IPS-NIHi7 (cell line): ENCODE measurements around the gene SP110.
"Not testable (repeated sequence)": the region's sequence is repeated elsewhere in the genome, so short reads cannot be mapped to it uniquely, and the experiment has no call there.

Experiments used
- DNase-seq: peaks from one replicate; pipeline ENCODE4 v3.0.0; 2012; ENCODE audit warnings: mixed read lengths; ENCODE audit errors: extremely low spot score

Gene SP110

DNA sequence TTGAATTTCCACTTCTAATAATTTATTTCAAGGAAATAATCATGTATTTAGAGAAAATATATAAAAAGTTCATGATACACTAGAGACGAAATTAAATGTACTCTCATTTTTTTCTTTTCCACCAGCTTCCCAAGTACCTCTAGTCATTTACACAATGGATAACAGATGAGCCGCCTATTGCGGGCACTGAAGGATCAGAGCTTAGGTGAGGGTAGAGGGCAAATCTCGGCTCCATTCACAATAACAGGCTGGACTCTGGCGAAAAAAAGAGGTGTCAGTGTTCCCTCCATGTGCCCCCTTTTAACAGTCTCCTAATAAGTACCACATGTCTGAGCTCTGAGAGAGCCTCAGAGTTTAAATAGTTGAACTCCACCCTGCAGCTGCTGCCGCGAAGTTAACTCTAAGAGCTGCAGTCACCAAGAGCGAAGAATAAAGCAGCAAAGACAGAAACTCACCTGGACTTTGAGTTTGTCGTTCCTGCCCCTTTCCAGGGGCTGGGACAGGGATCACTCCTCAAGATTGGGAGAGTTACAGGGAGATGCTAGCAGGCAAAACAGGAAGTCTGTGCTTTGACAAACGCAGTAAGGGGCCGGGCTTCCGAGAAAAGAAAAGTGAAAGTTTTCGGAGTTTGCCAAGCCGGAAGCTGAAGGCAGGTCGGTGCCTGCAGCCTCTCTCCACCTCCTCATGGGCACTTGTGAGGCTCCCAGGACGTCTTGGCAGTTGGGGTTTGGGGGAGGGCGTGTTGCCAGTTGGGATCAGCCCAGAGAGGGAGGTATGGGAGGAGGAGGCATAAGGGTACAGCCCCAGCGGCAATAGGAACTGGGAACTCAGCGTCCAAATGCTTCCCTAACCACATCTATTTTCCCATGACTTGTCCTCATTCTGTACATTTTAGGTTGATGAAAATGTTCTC is at the start of gene SP110:
Gene SP110 (minus strand): TSS at position 566 of the 913 bp plus-strand sequence. CDS start 3,057 bp downstream, outside the sequence.
- peak; percentile 74 for DNase-seq

DNA sequence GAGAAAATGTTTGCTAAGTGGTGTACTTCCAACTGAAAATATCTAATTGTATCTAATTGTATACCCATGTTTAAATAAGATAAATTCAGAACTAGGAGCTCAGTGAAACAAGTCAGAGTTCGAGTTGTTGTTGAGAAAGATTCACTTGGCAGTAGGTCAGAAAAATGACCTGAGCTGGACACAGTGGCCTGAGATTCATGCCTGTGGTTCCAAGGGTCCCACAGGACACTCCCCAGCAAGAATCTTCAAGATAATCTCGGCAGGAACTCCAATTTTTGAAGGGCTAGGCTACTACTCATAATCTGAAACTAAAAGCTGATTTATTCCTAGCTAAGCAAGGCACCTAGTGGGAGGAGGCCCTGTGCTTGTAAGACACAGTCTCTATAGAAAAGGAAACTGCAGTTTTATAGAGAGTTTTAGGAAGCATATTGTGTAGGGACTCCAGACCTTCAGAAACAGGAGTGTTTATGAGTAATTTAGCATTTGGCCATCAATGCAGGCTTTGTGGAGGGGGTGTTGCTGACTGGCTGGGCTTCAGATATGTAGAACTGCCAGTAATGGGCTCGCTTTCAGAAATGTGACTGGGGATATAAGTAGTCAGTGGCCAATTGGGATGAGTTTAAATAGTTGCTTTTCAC is 48.9 kb upstream of the SP110 start:
- DNase-seq, result no peak

DNA sequence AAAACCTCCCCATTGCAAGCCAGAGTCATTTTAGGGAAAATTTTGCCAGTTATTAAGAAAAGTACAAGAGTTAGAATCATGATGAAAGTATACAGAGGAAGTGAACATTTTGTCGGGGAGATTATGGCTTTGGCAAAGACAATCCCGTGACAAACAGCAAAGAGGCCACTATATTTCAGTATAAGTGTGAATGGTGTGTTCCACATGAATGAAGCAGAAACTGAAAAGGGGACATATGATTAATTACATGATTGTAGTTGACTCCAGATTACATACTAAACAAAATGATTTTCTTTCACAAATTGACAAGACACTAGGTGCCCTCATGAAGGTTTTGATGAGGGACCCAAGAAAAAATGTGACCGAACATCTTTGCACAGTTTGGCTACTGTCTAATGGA is 47.8 kb upstream of the SP110 start:
- no peak for DNase-seq

GRCh38 chr2:230267059-230267458 is 47.3 kb upstream of the SP110 start:
- DNase-seq, result no peak

DNA sequence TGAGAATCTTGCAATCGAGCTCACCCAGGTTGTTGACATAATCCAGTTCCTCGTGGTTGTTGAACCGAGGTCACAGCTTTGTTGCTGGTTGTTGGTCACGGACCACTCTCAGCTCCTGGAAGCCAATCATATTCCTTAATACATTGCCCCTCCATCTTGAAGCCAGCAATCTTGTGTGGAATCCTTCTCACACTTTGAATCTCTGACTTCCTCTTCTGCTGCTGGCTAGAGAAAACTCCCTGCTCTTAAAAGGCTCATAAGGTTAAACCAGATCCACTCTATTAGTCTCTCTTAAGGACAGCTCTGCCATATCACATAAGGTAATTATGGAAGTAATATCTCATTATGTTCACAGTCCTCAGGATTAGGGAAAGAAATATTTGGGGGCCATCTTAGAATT is 46.9 kb upstream of the SP110 start:
- DNase-seq, result no peak

GRCh38 chr2:230264945-230265344 is 45.2 kb upstream of the SP110 start:
- DNase-seq, result not testable (repeated sequence)

GRCh38 chr2:230262246-230262645 is 42.5 kb upstream of the SP110 start:
- no peak for DNase-seq

DNA sequence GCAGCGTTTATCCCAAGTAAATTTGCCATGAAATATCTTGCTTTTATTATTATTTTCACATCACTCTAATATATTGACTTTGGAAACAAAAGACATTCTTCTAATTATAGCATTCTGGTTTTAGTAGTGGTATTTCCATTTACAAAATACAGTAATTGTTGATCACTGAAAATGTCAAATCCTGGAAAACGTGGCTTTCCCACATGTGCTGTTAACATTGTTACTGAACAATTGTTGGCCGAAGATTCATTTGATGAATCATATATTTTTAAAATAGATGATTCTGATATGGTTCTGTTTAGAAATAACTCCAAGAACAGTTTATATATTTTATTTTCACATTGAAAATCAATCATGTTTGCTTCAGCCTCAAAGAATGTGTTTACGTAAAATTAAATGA is 38.7 kb upstream of the SP110 start:
- DNase-seq, result no peak

- DNase-seq, result no peak
Measured at GRCh38 chr2:230256733-230257332, 37.0 kb upstream of the SP110 start.

GRCh38 chr2:230254152-230254881 is 34.5 kb upstream of the SP110 start:
- DNase-seq, result no peak

DNA sequence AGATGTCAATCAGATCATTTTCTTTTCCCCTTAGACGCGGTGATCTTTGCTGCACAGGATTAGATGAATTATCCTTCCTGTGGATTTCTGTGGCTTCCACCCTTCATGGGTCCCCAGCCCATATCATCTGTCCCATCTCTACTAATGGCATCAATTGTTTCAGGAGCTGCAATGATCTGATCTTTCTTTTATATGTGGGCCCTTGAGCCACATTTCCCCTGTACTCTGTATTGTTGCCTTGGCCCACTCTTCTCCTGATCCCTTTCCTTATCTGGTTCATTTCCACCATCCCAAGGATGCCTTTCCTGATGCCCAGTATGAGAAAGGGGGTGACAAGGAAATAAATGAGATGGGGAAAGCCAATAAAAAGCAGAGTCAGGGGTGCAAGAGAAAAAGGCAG is 30.4 kb upstream of the SP110 start:
- no peak for DNase-seq

GRCh38 chr2:230246206-230246605 is 26.4 kb upstream of the SP110 start:
- no peak for DNase-seq

DNA sequence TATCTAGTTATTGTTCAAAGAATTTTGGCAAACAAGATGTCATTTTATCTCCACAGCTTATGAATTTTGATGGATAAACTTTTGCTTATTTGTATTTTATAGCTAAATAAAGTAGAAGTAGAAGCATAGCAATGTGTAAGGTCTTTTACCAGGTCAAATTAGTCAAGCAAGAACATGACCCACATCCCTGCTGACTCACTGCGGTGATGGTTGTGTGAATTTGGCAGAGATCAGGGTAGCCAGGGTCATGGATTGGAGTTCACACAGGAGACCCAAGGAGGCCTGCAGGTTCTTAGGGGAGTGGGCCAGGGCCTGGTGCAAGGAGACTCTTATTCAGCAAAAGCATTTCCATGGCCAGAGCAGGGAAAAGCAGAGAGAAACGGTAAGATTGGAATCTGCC is 24.4 kb upstream of the SP110 start:
- no peak for DNase-seq

DNA sequence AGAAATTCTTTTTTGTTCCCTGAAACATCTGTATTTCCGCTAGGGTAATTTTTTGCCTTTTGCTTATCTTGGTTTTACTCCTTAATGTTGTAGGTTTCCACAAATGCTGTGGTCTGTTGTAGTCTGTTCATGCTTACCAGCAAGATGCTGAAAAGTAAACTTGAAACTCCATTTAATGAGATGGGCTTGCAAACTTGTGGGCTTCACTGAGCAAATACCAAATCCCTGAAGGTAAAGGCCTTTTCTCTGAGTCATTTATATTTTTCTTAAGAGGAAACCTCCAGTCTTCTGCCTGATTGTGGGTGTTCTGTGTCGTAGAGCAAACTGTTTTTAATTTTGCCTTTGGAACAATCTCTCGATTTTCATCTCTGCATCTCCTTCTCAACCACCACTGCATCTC is 15.1 kb upstream of the SP110 start:
- DNase-seq, result no peak

- DNase-seq, result no peak
Measured at GRCh38 chr2:230234122-230234722, 14.4 kb upstream of the SP110 start.

GRCh38 chr2:230231251-230231650 is 11.5 kb upstream of the SP110 start:
- DNase-seq, result no peak

DNA sequence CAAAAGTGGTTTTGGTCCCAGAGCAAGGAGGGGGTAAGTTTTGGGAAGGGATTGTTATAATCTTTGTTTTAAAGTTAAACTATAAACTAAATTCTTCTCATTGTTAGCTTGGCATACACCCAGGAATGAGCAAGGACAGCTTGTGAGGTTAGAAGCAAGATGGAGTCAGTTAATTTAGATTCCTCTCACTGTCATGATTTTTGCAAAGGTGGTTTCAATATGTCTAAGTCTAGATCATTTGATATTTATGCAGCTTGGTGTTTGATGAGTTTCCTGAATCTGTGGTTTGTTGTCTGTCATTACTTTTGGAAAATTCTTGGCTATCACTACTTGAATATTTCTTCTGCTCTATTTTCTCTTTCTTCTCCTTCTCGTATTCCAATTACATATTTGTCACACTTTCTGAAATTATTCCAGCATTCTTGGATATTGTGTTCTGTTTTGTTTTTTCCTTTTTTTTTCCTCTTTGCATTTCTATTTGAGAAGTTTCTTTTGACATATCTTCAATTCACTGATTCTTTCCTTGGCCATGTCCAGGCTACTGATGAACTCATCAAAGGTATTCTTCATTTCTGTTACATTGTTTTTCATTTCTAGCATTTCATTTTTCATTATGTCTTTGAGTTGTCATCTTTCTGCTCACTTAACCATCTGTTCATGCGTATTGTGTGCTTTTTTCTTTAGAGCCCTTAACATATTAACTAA is 10.9 kb upstream of the SP110 start:
- no peak for DNase-seq

- DNase-seq, result no peak
Measured at GRCh38 chr2:230230087-230230486, 10.3 kb upstream of the SP110 start.

GRCh38 chr2:230227216-230227615 is 7.4 kb upstream of the SP110 start:
- DNase-seq, result no peak

- DNase-seq, result no peak
Measured at GRCh38 chr2:230226051-230226551, 6.3 kb upstream of the SP110 start.

DNA sequence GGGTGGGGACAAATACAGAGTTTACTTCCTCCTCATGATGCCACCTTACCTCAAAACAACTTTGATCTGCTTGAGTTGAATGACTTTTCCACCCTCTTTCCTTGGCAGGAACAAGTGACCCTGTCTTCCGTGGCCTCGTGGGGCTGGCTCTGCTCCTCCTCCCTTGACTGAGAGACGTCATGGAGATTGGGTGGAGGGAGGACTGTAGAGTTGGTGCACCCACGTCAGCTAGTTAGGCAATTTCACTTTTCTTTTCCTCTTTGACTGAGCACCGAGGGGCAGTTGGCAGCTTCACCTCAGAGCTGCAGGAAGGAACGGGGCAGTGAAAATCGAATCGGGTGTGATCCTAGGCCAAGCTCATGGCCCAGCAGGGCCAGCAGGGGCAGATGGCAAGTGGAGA is 5.7 kb upstream of the SP110 start, which contains the start of gene SP140:
Gene SP140 (plus strand): TSS at position 251 of the 400 bp plus-strand sequence. CDS start 109 bp downstream, at position 360.
- no peak for DNase-seq
